ENCODE measurements around the gene POLR3A. TPM values are rescaled to one million over a fixed set of nuclear protein-coding genes. Genes with fewer than 3 reads are reported as not detected.

Gene POLR3A
- total RNA-seq, 2 experiments from 2014 or later, result 16.6 to 17.0 TPM

GRCh38 chr10:77926566-77927401 is 102.5 kb downstream of the POLR3A start, which contains the start of gene DLG5:
Gene DLG5, minus strand, starts transcription at chr10:77926755. Its CDS starts 235 bp downstream, at chr10:77926520.
- ChIA-PET CTCF (no interaction called here), POLR2A (no interaction called here)
- Mint-ChIP-seq H3K36me3 (no peaks in the 10 kb centered on the region), H3K27me3 (peaks cover 42% of the 10 kb centered on the region), H3K9me3 (no peaks in the 10 kb centered on the region), H3K27ac (no peak within 1 kb of the TSS), H3K4me3 (peak within 1 kb of the TSS; percentile 64), H3K4me1 (ENCODE audit: low read depth) (peaks cover 10% of the 10 kb centered on the region)
- intact Hi-C loops (cut with micrococcal nuclease), result no loop called here
- peak; percentile 34 for DNase-seq

GRCh38 chr10:77925795-77926565 is 103.3 kb downstream of the POLR3A start:
- DNase-seq, result peak; percentile 31
- CTCF ChIA-PET, result no interaction called here
- intact Hi-C loops (cut with micrococcal nuclease), result no loop called here
- H3K27ac Mint-ChIP-seq, result no peak overlapping the region
- H3K36me3 Mint-ChIP-seq, result no peaks in the 10 kb centered on the region
- peak overlapping the region; percentile 49 for H3K4me3 Mint-ChIP-seq
- POLR2A ChIA-PET, result no interaction called here
- no peaks in the 10 kb centered on the region for H3K9me3 Mint-ChIP-seq
- peaks cover 38% of the 10 kb centered on the region for H3K27me3 Mint-ChIP-seq
- H3K4me1 Mint-ChIP-seq (ENCODE audit: low read depth), result peaks cover 10% of the 10 kb centered on the region

- ChIA-PET POLR2A (no interaction called here), CTCF (no interaction called here)
- Mint-ChIP-seq H3K9me3 (no peaks in the 10 kb centered on the region), H3K27ac (no peak overlapping the region), H3K4me3 (peak overlapping the region; percentile 28), H3K4me1 (ENCODE audit: low read depth) (peaks cover 10% of the 10 kb centered on the region), H3K36me3 (no peaks in the 10 kb centered on the region), H3K27me3 (peaks cover 40% of the 10 kb centered on the region)
- no peak for DNase-seq
- intact Hi-C loops (cut with micrococcal nuclease), result no loop called here
These were observed 103.9 kb downstream of the POLR3A start for GRCh38 chr10:77925410-77925794.

- CTCF ChIA-PET, result no interaction called here
- Mint-ChIP-seq H3K36me3 (no peaks in the 10 kb centered on the region), H3K9me3 (no peaks in the 10 kb centered on the region), H3K4me1 (ENCODE audit: low read depth) (peaks cover 10% of the 10 kb centered on the region), H3K27ac (no peak overlapping the region), H3K4me3 (no peak overlapping the region), H3K27me3 (peaks cover 28% of the 10 kb centered on the region)
- intact Hi-C loops (cut with micrococcal nuclease), result no loop called here
- POLR2A ChIA-PET, result no interaction called here
- DNase-seq, result no peak
These were observed 106.6 kb downstream of the POLR3A start for GRCh38 chr10:77922566-77923179.

- Mint-ChIP-seq H3K27ac (no peak overlapping the region), H3K4me1 (ENCODE audit: low read depth) (peaks cover 4% of the 10 kb centered on the region), H3K36me3 (no peaks in the 10 kb centered on the region), H3K27me3 (peaks cover 23% of the 10 kb centered on the region), H3K9me3 (no peaks in the 10 kb centered on the region), H3K4me3 (no peak overlapping the region)
- intact Hi-C loops (cut with micrococcal nuclease), result no loop called here
- ChIA-PET CTCF (no interaction called here), POLR2A (no interaction called here)
- DNase-seq, result no peak
These were observed 107.3 kb downstream of the POLR3A start for GRCh38 chr10:77922055-77922454.

GRCh38 chr10:77921395-77921794 is 107.9 kb downstream of the POLR3A start:
- intact Hi-C loops (cut with micrococcal nuclease), result no loop called here
- Mint-ChIP-seq H3K27me3 (peaks cover 23% of the 10 kb centered on the region), H3K4me3 (no peak overlapping the region), H3K9me3 (no peaks in the 10 kb centered on the region), H3K36me3 (no peaks in the 10 kb centered on the region), H3K4me1 (ENCODE audit: low read depth) (peaks cover 4% of the 10 kb centered on the region), H3K27ac (no peak overlapping the region)
- DNase-seq, result no peak
- POLR2A ChIA-PET, result no interaction called here
- CTCF ChIA-PET, result no interaction called here

GRCh38 chr10:77920495-77920894 is 108.8 kb downstream of the POLR3A start:
- H3K36me3 Mint-ChIP-seq, result no peaks in the 10 kb centered on the region
- CTCF ChIA-PET, result no interaction called here
- no peaks in the 10 kb centered on the region for H3K9me3 Mint-ChIP-seq
- intact Hi-C loops (cut with micrococcal nuclease), result no loop called here
- H3K4me3 Mint-ChIP-seq, result no peak overlapping the region
- H3K27ac Mint-ChIP-seq, result no peak overlapping the region
- no peak for DNase-seq
- peaks cover 20% of the 10 kb centered on the region for H3K27me3 Mint-ChIP-seq
- H3K4me1 Mint-ChIP-seq (ENCODE audit: low read depth), result peaks cover 4% of the 10 kb centered on the region
- POLR2A ChIA-PET, result no interaction called here

- DNase-seq, result no peak
- intact Hi-C loops (cut with micrococcal nuclease), result no loop called here
- Mint-ChIP-seq H3K27ac (no peak overlapping the region), H3K4me1 (ENCODE audit: low read depth) (no peaks in the 10 kb centered on the region), H3K4me3 (no peak overlapping the region), H3K9me3 (no peaks in the 10 kb centered on the region), H3K27me3 (peaks cover 15% of the 10 kb centered on the region), H3K36me3 (no peaks in the 10 kb centered on the region)
- ChIA-PET POLR2A (no interaction called here), CTCF (no interaction called here)
These were observed 109.6 kb downstream of the POLR3A start for GRCh38 chr10:77919713-77920108.

Other genes starting within 250 kb of the POLR3A start
- 1 to 10 TPM; 2.6 to 2.9 TPM for gene DLG5, start 102.8 kb downstream of the POLR3A start, total RNA-seq
- 1,000 to 10,000 TPM; 1,680 to 1,722 TPM for gene RPS24, start 4.3 kb upstream of the POLR3A start, total RNA-seq

Measured in activated CD4-positive, alpha-beta memory T cell treated with anti-CD3 and anti-CD28 coated beads for 36 hours (primary cell).